Measurements from ENCODE around the gene GAL3ST3.

GRCh38 chr11:66037327-66037726 lies 11.6 kb downstream of the GAL3ST3 start:
- TF ChIP-seq, protein P1, sequence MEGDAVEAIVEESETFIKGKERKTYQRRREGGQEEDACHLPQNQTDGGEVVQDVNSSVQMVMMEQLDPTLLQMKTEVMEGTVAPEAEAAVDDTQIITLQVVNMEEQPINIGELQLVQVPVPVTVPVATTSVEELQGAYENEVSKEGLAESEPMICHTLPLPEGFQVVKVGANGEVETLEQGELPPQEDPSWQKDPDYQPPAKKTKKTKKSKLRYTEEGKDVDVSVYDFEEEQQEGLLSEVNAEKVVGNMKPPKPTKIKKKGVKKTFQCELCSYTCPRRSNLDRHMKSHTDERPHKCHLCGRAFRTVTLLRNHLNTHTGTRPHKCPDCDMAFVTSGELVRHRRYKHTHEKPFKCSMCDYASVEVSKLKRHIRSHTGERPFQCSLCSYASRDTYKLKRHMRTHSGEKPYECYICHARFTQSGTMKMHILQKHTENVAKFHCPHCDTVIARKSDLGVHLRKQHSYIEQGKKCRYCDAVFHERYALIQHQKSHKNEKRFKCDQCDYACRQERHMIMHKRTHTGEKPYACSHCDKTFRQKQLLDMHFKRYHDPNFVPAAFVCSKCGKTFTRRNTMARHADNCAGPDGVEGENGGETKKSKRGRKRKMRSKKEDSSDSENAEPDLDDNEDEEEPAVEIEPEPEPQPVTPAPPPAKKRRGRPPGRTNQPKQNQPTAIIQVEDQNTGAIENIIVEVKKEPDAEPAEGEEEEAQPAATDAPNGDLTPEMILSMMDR (IDR thresholded peaks at IDR 0.05; ENCODE audit: insufficient read depth, low read length) = no peak
- no peak for TF ChIP-seq REST (IDR thresholded peaks at IDR 0.05; ENCODE audit: insufficient replicate concordance, low read depth)
